Stimulated activated CD8-positive, alpha-beta memory T cell treated with anti-CD3 and anti-CD28 coated beads, Interleukin-15, amount 100 ng/mL, for 24 hours (primary cell): ENCODE measurements around the gene RBM28.
"Not testable (repeated sequence)": the region's sequence is repeated elsewhere in the genome, so short reads cannot be mapped to it uniquely, and the experiment has no call there.

ENCODE experiments used
- DNase-seq: peaks from one replicate; pipeline ENCODE4 v3.0.0-alpha.2; 2020; ENCODE audit warnings: low read depth

Gene RBM28

GRCh38 chr7:128281605-128282380, 61.9 kb downstream of the RBM28 start:
- no peak for DNase-seq

GRCh38 chr7:128280451-128280850, 63.3 kb downstream of the RBM28 start:
- DNase-seq = not testable (repeated sequence)

GRCh38 chr7:128279124-128279713, 64.5 kb downstream of the RBM28 start:
- no peak for DNase-seq

GRCh38 chr7:128278366-128278765, 65.3 kb downstream of the RBM28 start:
- no peak for DNase-seq

- DNase-seq = no peak
These were observed 68.0 kb downstream of the RBM28 start for GRCh38 chr7:128275681-128276080.

GRCh38 chr7:128274884-128275603, 68.7 kb downstream of the RBM28 start:
- DNase-seq = no peak

GRCh38 chr7:128274246-128274883, 69.3 kb downstream of the RBM28 start:
- no peak for DNase-seq

GRCh38 chr7:128271942-128272481, 71.7 kb downstream of the RBM28 start:
- DNase-seq = no peak

GRCh38 chr7:128271471-128271941, 72.2 kb downstream of the RBM28 start:
- DNase-seq = no peak

GRCh38 chr7:128270826-128271272, 72.9 kb downstream of the RBM28 start:
- no peak for DNase-seq

GRCh38 chr7:128268233-128268632, 75.5 kb downstream of the RBM28 start:
- DNase-seq = no peak

- DNase-seq = no peak
These were observed 76.1 kb downstream of the RBM28 start for GRCh38 chr7:128267595-128267924.

- no peak for DNase-seq
These were observed 76.7 kb downstream of the RBM28 start for GRCh38 chr7:128266883-128267594.

- DNase-seq = no peak
These were observed 77.2 kb downstream of the RBM28 start for GRCh38 chr7:128266529-128266882.

- no peak for DNase-seq
These were observed 77.8 kb downstream of the RBM28 start for GRCh38 chr7:128265906-128266300.

GRCh38 chr7:128265156-128265905, 78.4 kb downstream of the RBM28 start:
- no peak for DNase-seq

- DNase-seq = no peak
These were observed 79.2 kb downstream of the RBM28 start for GRCh38 chr7:128264477-128264876.

- DNase-seq = no peak
These were observed 80.3 kb downstream of the RBM28 start for GRCh38 chr7:128263420-128263819.

GRCh38 chr7:128262273-128263028, 81.3 kb downstream of the RBM28 start:
- no peak for DNase-seq
